Stimulated activated CD4-positive, alpha-beta T cell treated with anti-CD3 and anti-CD28 coated beads, Interleukin-15, amount 100 ng/mL, for 1 hour (primary cell): ENCODE results near the gene PITX3.

Source experiments
- DNase-seq, 2 donors: peaks; one replicate each; pipeline ENCODE4 v3.0.0-alpha.2; 2020; ENCODE audit warnings: low read depth in 1 of 2, low spot score in 1 of 2

Gene PITX3

DNA sequence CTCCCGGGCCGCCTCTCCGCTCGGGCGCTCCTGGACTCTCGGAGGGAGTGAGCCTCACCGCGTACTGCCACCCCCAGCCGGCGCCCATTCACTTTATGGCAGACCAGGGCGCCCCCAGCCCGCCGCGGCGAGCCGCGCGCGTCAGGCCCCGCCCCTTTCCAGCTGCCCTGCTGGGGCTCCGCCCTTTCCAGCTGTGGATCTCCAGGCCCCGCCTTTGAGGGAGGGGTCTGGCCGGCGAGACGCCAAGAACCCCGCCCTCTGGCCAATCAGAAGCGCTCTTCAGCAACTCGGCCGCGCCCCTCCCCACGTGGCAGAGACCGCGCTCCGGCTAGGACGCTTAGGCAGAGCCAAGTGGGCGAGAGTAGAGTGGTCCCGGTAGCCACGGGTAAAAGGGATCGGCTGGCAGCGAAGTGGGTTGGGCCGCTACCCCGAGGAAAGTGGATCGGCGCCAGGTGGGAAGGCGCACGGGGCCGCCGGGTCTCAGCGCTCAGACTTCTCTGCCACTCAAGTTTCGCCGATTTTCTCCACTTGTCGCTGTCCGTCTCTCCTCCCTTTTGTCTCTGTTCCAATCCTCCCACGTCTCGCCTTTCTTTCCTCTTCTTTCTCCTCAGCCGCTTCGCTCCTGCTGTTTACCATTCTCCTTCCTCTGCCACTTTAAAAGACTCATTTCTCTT is at the start of gene PITX3:
Gene PITX3, minus strand, starts transcription at position 69 of the 674 bp plus-strand sequence. CDS start 9,432 bp downstream, outside the sequence.
- DNase-seq = peak; percentile 74 to 83

DNA sequence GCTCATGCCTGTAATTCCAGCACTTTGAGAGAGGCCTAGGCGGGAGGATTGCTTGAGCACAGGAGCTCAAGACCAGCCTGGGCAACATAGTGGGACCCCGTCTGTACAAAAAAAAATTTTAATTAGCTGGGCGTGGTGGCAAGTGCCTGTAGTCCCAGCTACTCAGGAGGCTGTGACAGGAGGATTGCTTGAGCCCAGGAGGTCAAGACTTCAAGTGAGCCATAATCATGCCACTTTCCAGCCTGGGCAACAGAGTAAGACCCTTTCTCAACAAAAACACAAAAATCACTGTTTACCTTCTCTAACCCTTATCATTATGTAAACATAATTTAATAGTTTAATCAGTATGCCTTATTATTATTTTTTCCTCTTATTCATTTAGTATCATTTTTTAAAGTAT is 48.5 kb upstream of the PITX3 start:
- DNase-seq = no peak

DNA sequence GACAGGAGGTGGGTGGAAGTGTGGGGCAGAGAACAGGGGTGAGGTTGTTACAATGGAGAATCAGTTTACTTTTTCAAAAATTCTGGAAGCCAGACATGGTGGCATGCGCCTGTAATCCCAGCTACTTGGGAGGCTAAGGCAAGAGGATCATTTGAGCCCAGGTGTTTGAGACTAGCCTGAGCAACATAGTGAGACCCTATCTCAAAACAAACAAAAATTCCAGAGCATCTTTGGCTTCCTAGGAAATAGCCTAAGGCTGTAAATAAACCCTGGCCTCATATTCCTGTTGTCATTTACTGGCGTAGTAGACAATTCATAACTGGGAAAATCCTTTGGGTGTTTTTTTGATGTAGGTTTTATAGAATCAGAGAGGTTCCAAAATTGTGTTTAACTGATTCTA is 48.0 kb upstream of the PITX3 start:
- no peak for DNase-seq

DNA sequence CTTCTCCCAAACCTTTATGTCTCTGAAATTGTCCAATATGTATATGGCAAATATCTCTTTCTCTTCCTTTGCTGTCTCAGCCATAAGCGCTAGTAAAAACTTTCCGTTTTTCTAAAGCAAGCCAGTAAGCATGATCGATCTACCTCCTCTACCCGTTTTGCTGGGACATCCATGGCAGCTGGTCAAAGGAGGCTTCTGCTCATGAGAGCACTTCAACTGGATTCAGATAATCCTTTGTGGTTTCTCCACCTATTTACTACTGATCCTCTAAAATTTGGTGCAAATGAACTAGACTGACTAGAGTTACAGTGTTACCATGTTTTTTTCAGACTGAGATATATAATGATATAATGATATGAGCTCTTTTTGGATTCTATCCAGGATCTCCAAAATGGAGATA is 46.7 kb upstream of the PITX3 start:
- DNase-seq = no peak

DNA sequence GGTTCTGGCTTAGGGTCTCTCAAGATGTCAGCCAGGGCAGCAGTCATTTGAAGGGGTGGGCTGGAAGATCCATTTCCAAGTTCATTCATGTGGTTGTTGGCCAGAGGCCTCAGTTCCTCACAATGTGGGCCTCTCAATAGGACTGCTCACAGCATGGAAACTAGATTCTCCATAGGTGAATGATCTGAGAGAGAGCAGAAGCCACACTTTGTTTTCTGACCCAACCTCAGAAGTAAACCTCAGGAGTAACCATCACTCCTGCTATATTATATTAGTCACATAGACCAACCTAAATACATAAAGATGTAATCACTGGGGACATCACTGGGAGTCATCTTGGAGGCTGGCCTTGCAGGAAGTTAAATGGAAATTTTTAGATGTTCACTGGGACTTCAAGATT is 46.2 kb upstream of the PITX3 start:
- DNase-seq = no peak

DNA sequence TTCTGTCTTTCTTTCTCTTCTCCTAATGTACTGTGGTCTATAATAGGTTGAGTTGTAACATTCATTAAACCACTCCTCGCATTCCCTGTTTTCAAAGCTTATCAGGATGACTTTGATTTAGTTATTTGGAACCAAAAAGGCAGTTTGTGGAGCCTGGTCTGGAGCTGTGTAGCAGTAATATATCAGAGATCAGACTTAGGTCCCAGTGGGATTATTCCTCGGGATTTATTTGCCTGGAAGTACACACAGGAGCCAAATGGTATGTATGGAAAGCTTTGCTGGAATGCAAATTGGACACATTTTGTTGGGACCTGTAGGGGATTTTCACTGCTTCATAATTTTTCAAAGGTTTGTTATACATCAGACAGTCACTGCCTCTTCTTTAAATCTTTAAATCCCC is 44.9 kb upstream of the PITX3 start:
- no peak for DNase-seq

DNA sequence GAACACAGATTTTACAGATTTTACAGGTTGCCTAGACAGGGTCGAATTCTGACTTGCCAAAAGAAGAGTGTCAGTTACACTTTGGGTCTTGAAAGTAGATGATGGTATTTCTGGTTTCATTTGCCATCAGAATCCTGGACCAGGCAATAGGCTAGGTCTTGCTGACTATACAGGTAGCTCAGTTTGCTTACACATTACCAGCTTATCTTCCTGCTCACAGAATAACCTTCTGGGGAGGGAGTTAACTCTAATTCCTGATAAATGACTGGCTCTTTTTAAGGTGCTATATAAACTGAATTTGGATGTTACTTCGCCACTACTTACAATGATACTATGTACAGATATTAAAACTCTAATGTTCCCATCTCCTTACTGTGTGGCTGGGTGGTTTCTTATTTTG is 43.8 kb upstream of the PITX3 start:
- no peak for DNase-seq

DNA sequence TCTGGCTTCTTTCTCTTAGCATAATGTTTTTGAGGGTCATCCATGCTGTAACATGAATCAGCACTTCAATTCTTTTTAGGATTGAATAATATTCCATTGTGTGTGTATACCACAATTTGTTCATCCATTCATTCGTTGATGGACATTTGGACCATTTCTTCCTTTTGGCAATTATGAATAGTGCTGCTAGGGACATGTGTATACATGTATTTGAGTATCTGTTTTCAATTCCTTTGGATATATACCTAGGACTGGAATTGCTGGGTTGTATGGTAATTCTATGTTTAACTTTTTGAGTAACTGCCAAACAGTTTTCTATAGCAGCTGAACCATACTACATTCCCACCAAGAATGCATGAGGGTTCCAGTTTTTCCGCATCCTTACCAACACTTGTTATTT is 43.2 kb upstream of the PITX3 start:
- DNase-seq = no peak

DNA sequence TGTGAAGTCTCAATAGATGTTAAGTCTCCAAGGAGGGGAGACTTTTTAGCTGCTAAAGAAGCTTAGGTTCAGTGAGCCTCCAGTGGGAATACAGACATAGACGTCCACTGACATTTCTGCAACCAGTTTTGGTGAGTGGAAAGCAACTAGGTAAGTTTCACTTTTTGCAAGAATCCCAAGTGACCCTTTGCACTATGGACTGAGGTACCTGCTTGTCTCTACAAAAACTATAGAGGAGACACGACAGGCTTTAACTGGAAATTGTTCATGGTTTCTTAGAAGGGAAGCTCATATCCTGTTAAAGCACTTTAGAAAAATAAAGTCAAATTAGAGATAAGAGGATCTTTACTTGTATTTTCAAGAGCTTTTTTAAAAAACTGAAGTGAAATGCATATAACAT is 42.6 kb upstream of the PITX3 start:
- no peak for DNase-seq

DNA sequence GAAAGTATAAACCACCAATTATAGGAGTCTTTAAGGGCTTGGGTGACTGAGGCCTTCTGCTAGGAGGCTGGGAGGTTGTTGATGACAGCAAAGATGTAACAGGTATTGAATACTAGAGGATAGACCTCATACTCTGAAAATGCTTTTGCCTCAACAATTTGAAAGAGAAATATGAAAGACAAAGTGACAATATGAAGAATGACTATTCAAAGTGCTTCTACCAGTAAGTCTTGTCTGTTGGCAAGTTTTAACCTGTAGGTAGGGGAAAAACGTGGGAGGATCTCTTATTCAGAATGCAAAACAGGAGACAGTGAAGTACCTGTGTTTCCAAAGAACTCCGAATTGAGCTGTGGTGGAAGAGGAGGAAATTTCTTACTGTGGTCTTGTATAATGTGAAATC is 42.2 kb upstream of the PITX3 start:
- no peak for DNase-seq

DNA sequence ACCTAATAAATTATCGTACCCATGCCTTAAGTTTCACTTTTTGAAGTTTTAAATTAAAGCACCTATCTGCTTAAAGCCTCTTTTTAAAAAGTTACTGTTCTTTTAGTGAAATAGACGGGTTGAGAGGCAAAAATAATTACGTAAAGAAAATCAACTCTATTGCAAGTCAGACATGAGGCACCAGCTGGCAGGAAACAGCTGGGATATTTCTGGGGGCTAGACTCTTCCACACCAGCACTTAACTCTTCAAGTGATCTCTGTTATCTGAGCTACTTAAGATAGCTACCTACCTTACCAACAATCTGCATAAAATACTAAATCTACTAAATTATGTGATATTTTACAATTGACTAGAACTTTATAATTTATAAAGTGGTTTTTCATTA is 39.8 kb upstream of the PITX3 start:
- no peak for DNase-seq

DNA sequence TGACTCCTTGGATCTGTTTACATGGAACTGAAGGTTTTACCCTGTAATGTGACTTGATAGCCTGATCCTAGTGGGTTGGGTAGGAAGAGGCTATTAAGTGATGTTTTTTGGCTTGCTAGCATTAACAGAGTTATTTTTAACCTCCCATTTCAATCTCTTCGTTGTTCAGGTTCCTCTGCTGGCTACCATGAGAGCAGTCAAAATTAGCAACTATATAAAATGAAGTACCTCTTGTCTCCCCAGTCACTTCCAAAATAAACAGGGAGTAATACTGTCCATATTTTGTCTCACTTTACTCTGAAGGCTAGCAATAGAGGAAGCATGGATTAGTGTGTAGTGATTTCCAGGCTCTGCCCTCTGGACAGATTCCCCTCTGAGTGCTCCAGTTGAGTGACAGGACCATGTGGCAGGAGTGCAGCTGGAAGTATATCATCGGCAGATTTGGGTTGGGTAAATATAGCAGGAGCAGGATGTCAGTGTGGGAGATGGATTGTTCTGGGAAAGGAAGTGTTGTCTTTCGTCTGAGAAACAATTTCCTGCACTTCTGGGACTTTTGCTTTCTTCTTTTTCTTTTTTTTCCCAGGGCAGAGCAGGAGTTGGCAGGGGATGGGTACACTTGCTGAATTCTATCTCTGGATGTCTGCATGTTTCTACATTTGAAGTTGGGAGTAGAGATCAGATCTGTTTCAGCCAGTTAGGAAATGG is 39.2 kb upstream of the PITX3 start:
- DNase-seq = no peak

DNA sequence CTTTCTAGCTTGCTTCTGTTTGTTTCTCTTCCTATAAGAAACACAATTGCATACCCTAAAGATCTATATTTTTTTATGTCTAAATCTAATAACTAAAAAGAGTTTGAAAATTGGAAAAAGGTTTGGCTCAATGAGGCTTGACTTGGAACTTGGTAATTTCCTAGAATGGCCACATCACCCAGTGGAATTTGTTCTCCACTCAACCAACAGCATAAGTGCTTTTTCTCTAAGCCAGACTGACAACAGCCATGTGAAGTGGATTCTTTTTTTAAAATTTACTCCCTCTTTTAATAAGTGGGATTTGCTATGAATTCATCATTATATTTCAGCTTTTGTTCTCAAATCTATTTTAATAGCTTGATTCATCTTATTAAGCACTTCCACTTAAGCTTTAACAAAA is 37.8 kb upstream of the PITX3 start:
- no peak for DNase-seq

DNA sequence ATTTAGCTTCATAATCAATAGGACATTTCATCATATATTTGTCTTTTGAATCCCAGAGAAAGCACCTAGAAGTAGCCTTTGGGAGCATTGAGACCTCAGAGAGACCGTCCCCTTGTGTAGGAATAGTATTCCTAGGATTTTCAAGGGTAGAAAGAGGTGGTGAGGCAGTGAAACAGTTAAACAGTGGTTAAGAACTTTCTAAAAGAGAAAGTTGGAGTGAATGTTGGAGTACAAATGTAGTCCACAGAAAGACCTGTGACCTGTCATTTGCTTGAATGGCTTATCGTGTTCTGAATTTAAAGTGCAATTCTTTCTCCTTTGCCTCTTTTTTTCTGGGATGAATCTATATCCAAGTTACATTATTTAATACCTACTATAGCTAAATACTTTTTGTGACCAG is 34.0 kb upstream of the PITX3 start:
- no peak for DNase-seq

DNA sequence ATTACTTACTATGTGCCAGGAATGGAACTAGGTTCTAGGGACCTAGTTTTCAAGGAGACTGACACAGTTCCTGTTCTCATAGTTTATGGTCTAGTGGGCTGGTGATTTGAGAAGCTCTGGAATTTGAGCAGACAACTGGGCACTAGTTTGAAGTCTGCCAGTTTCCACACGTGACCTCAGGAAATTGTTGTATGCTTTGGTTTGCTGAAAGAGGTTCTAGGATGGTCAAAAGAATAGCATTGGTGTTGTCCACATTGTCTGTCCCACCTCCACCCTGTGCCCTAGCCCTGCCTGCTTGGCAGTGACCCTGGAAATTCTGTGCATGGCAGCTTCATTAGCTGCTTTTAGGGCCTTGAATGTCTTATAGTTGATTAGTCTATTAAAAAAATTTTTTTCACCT is 32.8 kb upstream of the PITX3 start:
- DNase-seq = no peak

DNA sequence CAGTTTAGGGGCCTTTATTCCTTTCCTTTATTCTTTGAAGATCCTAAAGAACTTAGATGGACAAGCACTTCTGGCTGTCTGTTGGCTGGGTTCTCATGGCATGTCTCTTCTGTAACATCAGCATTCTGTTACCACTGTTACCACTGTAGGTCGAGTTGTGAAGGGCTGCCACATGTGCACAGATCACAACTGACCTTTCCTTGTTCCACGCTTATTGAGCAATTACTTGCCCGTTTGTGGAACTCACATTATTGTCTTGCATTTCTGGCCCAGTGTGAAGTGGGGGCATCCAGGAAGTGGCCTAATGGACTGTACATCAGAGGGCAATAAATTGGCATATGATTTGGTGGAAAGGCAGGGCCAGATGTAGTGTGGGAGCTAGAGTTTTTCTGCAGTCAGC is 27.7 kb upstream of the PITX3 start:
- no peak for DNase-seq

DNA sequence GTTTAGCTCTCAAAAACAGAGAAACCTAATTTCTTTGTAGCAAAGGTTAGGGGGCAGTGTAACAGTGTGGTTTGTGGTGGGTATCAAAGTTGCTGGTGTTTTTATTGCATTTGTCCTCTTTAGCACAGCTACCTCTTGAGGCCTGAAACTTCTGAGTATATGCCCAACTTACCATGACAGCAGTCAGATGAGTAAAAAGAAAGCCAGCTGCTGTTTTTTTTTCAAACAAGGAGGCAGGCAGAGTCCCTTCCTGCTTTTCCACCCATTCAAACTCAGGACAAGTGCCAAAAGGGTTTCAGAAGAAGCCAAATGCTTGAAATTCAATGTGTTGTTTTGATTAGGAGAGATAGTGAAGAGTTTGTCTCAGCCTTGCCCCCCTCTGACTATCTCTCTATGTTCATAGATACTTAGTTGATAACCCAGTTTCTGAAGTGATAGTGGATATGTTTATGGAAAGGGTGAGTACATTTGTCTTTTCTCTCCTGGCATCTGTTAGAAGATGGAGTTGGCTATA is 27.1 kb upstream of the PITX3 start:
- DNase-seq = no peak

DNA sequence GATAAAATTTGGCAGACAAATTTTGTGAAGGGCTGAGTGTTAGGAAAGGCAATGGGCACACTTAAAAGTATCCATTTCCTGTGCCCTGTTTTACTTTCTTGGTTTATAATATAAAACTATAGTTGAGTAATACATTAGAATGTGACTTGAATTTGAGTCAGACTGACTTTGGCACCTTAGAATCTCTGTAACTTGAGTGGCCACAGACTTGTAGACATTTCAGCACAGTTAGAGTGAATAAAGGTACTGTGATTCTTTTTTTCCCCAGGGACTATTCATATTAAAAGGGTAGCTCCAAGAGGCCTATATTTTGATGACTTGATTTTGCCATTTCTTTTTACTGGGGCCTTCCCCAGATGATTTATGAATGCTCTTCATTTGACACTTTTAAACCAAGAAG is 26.4 kb upstream of the PITX3 start:
- no peak for DNase-seq

DNA sequence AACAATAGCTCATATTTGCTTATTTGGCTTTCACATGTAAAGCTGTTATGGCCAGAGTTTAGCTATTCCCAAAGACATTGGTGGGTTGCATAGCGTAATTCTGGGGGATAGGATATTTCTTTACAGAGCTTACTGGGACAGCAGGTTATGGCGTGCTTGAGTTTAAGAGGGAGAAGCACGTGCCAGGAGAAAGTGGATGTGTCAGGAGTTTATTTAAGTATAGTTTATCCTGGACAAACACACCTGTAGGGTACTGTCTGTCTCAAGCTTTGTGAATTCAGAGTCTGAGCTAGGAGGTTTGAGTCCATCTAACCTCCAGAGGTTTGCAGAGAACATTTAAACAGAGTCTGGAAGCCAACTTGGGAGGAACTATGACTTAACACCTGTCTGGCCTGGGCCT is 25.4 kb upstream of the PITX3 start:
- DNase-seq = no peak

DNA sequence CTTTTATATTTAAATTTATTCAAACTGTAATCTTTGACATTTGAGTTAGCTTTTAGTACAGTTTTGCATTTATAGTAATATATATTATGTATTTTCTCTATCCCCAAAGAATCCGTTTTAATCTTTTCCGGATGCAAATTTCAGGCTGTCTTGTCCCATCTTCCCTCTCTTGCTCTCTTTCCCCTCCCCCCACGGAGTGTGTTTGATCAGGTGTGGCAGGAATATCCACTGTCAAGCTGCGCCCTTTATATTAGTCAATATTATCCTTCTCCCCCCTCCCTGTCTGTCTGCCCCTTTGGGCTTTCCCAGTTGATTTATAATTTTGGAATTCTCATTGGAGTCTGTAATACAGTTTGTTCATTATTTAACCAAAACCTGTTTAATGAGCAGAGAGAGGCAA is 23.1 kb upstream of the PITX3 start:
- DNase-seq = no peak

DNA sequence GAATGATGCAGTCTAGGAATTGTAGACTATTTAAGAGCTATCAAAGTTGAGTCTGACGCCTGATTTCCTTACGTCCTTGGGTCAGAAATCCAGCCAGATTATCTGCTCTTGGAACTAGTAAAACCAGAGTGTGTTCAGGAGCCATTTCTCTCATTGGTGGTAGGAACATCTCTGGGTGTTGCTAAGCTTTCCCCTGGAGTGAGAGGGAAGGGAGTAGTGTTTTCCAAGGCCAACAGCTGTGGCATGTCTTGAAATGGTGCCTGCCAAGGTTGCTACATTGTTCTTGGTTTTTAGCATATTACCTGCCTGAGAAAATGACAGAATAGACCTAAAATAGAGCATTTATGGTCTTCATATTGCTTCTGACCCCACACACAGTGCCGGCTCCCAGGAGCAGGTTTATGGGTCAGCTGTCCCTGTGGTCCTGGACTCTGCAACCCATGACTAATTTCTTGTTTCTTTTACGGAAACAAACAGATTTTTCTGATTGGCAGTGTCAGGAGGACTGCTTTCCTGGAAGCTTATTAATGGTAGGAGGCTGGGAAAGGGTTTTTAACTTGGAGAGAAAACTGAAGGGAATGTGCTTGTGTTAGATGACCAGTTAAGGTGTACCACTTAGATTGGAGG is 21.5 kb upstream of the PITX3 start:
- DNase-seq = no peak

DNA sequence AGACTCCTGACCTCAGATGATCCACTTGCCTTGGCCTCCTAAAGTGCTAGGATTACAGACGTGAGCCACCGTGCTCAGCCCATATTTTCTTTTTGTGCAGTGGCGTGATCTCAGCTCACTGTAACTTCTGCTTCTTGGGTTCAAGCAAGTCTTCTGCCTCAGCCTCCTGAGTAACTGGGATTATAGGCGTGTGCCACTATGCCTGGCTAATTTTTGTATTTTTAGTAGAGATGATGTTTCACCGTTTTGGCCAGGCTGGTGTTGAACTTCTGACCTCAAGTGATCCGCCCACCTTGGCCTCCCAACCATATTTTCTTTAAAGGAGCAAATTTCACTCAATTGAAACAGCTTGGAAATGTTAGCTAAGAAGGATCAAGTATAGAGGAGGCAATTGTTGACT is 20.5 kb upstream of the PITX3 start:
- no peak for DNase-seq

DNA sequence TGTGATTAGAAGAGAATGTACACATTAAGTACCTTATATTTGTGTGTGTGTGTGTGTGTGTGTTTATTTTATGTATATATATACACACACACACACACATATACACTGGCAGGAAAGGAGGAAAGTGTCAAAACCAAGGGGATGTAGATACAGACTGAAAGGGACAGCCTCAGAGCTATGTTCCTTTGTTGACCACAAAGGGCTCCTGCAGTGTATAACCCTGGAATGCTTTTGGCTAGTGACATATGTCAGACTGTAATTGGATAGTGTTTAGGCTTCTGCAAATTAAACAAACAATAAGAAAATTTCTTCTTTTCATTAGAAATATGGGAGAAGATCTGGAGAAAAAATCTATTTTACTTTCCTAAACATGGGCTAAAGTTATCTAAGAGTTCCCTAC is 19.9 kb upstream of the PITX3 start:
- no peak for DNase-seq
